ENCODE measurements around the gene CBFA2T3.

DNA sequence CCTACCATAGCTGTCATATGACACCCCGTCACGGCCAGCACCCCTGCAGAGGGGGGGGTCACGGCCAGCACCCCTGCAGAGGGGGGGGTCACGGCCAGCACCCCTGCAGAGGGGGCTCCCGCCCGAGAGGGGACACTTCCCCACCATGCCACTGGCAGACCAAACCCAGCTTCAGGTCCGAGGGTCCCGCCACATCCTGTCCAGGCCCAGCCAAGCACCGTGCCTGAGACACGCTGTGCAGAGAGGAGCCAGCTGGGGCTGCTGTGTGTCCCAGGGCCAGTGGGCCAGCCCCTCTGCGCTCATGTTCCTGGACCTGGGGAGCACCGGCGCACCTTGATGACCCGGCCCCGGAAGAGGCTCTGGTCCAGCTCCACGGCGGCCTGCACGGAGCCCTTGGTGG lies 112.5 kb downstream of the CBFA2T3 start:
- TF ChIP-seq POLR2AphosphoS5 (IDR thresholded peaks at IDR 0.05; ENCODE audit: low read depth, low read length) (no peak), SIN3A (IDR thresholded peaks at IDR 0.05; ENCODE audit: borderline replicate concordance, insufficient read depth, low read depth, low read length) (no peak)
- TF ChIP-seq, protein P1, sequence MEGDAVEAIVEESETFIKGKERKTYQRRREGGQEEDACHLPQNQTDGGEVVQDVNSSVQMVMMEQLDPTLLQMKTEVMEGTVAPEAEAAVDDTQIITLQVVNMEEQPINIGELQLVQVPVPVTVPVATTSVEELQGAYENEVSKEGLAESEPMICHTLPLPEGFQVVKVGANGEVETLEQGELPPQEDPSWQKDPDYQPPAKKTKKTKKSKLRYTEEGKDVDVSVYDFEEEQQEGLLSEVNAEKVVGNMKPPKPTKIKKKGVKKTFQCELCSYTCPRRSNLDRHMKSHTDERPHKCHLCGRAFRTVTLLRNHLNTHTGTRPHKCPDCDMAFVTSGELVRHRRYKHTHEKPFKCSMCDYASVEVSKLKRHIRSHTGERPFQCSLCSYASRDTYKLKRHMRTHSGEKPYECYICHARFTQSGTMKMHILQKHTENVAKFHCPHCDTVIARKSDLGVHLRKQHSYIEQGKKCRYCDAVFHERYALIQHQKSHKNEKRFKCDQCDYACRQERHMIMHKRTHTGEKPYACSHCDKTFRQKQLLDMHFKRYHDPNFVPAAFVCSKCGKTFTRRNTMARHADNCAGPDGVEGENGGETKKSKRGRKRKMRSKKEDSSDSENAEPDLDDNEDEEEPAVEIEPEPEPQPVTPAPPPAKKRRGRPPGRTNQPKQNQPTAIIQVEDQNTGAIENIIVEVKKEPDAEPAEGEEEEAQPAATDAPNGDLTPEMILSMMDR (IDR thresholded peaks at IDR 0.05), result no peak
- TF ChIP-seq, protein P2, sequence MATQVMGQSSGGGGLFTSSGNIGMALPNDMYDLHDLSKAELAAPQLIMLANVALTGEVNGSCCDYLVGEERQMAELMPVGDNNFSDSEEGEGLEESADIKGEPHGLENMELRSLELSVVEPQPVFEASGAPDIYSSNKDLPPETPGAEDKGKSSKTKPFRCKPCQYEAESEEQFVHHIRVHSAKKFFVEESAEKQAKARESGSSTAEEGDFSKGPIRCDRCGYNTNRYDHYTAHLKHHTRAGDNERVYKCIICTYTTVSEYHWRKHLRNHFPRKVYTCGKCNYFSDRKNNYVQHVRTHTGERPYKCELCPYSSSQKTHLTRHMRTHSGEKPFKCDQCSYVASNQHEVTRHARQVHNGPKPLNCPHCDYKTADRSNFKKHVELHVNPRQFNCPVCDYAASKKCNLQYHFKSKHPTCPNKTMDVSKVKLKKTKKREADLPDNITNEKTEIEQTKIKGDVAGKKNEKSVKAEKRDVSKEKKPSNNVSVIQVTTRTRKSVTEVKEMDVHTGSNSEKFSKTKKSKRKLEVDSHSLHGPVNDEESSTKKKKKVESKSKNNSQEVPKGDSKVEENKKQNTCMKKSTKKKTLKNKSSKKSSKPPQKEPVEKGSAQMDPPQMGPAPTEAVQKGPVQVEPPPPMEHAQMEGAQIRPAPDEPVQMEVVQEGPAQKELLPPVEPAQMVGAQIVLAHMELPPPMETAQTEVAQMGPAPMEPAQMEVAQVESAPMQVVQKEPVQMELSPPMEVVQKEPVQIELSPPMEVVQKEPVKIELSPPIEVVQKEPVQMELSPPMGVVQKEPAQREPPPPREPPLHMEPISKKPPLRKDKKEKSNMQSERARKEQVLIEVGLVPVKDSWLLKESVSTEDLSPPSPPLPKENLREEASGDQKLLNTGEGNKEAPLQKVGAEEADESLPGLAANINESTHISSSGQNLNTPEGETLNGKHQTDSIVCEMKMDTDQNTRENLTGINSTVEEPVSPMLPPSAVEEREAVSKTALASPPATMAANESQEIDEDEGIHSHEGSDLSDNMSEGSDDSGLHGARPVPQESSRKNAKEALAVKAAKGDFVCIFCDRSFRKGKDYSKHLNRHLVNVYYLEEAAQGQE (IDR thresholded peaks at IDR 0.05; ENCODE audit: insufficient read depth in 1 of 2, low read depth in 2 of 2, low read length in 1 of 2), result no peak
